Stimulated activated CD4-positive, alpha-beta T cell treated with anti-CD3 and anti-CD28 coated beads, Interleukin-4, amount 100 ng/mL, for 4 hours (primary cell): ENCODE results near the gene SSH3.

Source experiments
- DNase-seq, 2 experiments: peaks; one replicate each; pipeline ENCODE4 v3.0.0-alpha.2; 2020

Gene SSH3

DNA sequence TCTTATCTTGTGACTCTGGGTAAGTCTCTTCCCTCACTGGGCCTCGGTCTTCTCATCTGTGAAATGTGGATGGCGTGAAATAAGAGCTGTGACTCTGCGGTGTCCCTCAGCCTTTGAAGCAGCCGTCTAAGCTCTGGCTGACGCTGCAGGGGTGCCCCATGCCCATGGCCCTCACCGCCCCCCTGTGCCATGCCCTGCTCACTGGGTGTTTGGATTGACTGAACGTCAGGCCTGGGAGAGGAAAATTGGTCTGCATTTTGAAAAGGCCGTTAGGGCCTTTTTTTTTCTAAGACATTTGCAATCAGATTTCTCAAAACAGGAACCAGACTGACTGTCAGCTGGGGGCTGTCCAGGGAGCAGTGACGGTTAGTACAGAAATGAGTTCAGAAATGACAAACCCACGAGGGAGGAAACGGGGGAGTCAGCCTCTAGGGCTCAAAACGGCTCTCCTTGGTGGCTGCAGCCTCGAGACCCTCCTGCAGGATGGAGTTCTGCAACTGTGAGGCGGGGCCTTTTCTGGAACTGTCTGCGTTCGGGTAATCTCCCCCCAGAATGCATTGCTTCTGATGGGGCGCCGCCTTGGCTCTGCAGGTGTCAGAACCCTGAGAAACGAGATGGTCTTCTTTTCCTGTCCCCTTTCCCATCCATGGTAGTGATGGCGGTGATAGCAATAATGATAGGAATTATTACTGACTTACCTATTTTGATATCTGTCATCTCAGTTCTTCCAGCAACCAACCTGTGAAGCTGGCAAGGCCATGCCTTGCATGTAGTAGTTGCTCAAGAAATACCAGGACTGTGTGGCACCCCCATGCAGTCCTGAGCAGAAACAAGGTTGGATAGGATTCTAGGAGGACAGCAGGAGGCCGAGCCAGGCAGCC lies 35.0 kb upstream of the SSH3 start:
- peak in 1 of 2 experiments; percentile 45 for DNase-seq

DNA sequence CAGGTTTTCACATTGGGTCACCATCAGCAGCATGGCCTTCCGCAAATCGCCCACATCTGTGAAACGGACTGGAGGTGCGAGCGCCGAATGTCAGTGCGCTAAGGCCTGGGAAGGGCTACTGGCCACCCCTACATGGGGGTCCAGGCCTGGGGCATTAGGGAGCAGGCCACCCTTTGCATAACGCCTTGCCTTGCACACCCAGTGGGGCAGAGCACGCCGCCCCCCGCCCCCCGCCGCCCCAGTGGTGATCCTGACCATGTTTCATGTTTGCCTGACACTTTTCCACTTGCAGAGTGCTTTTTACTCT lies 34.4 kb upstream of the SSH3 start:
- no peak for DNase-seq

DNA sequence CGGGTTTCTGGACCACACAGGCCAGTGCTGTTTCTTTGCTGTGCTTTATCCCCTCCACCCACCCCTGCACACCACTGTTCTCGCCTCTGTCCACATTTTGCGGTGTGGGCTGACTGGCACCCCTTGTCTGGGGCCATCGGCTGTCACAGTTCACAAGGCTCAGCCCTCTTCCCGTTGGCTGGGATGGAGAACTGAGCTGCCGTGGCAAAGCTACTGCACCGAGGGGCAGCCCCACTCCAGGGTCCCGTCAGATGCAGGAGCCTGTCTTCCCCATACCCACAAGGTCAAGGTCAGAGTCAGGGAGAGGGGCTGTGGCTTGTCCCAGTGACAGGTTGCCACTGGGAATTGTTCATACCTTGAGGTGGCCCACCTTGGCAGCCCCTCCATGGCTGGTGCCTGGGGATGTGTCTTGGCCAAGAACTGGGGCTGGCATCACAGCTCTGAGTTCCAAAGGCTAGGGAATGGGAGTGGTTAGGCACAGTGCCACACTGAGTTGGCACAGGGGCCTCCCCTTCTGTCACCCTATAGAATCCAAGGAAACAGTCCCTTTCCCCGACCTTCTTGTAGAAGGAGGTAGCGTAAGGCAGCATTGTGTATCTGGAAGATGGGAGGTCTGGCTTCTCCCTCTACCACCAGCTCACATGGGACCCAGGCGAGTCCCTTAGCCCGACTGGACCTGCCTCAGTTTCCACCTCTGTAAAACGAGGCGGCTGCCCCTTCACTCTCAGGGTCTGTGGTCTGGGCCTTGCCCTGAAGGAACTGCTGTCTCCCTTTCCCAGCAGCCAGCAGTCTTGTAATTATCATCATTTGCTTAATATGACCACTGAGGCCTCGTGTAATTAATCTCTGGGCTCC lies 33.7 kb upstream of the SSH3 start:
- DNase-seq, result no peak

DNA sequence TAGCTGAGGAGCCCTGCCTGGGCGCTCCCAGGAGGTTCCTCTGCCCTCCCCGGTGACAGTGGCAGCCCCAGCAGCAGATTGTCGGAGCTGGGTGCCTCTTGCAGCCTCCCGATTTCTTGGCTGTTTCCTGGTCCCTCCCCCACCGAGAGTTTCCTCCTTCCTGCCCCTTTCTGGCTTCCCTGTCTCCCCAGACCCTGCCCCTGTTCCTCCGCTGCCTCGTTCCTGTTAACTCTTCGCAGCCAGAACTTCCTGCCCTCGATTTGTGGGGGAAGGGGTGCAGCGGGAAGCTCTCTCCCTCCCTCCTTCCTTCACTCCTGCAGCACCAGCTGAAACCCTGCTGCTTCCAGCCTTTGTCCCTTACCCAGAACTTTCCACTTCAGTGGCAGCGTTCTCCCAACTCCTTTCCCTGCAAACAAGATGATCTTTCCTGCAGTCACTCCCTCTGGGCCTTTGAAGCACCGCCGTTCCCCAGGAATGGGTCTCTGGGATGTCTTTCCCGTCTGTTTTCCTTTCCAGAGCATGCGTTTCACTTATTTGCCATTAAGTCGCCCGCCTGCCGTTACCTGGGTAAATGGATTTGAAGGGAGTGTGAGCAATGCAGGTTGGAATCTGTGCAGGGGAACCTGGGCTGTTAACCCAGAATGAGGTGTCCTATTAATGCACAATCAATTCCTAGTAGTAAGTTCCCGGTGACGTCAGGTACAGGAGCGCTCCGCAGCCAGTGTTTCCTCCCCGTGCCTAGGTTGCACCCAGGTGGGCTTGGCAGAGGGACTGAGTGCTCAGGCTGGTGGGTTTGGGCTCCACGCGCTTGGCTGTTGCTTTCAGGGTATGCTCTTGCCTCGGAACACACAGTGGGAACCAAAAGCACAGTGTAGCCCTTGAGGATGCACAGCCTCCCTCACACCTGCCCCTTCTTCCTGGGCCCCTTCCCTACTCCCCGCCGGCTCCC lies 32.8 kb upstream of the SSH3 start:
- no peak for DNase-seq

DNA sequence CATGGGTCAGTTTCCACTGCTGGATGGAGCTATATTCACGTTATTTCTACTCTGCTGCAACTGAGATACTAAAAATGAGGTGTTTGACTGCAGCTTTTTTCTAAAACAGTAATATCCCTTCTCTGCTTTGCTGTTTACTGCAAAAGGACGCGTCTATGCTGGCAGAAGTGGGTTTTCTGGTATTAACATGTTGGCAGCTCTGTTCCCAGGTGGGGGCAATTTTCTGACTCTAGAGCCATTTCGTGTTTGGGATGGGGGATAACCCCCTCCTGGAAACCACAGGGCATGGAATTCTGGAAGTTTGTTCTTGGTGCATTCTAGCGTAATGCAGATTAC lies 32.2 kb upstream of the SSH3 start:
- no peak for DNase-seq

DNA sequence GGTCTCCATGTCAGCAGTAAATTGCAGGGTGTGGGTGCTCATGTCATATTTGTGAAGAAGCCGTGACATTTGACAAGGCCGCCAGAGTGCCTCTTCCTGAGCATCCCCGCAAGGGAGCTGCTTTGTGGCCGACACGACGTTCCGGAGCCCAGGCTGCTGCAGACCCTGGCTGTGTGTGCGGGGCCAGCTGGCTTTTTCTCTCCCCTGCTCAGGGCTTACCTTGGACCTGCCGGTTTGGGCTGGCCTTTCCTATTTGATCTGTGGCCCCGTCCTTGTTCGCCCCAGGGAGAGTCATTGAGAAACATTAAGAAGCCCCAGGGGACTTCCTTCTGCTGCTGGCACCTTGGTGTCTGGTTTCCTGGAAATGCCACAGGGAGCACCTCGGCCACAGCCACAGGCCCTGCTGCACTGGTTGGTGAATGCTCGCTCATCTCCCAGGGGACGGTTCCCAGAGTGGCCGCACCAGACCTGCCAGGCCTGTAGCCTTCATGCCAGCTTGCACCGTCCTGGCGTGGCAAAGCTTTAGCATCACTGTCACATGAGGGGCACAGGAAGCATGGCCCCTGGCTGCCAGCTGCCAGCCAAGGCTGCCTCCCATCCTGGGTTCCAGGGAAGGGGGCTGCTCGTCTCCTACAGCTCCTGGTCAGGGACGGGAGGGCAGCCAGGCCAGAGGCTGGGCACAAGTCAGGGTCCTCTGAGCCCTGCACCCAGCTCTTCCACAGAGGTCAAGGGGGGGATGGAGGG lies 31.6 kb upstream of the SSH3 start:
- no peak for DNase-seq

DNA sequence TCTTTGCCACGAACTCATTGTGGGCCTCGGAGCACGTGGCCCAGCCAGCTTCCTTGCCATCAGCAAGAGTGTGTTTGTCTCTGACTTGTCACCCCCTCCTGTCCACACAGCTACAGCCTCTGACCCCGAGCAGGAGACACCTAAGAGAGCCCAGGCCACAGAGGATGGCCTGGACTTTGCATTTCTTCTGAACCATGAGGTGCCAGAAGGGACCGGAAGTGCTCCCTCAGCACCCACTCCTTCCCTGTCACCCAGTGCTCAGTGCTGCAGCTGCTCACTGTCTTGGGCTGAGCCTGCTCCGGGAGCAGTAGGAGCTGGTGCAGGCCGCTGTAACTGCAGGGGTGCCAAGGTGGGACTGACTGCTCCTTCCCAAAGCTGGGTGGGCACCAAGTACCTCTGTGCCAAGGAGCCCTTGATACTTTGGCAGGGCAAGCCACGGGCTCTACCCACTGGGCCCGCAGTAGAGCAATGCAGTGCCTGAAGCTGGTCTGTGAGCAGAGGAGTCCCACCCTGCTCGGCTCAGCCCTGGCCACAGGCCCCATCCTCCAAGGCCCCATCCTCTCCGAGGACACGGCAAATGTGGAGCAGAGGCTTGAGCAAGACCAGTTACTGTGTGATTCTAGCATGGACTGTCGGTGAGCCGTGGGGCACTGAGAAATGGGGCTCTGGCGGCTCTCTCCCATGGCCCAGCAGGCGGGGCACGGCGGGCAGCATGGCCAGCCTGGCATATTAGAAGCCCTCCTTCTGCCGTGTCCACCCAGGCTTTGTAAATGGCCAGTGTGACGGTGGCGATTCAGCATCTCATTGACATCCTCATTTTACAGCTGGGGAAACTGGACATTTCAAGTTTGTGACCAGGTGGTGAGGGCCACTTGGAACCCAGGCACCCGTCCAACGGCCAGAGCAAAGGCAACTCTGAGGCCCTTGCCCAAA lies 30.7 kb upstream of the SSH3 start:
- no peak for DNase-seq

DNA sequence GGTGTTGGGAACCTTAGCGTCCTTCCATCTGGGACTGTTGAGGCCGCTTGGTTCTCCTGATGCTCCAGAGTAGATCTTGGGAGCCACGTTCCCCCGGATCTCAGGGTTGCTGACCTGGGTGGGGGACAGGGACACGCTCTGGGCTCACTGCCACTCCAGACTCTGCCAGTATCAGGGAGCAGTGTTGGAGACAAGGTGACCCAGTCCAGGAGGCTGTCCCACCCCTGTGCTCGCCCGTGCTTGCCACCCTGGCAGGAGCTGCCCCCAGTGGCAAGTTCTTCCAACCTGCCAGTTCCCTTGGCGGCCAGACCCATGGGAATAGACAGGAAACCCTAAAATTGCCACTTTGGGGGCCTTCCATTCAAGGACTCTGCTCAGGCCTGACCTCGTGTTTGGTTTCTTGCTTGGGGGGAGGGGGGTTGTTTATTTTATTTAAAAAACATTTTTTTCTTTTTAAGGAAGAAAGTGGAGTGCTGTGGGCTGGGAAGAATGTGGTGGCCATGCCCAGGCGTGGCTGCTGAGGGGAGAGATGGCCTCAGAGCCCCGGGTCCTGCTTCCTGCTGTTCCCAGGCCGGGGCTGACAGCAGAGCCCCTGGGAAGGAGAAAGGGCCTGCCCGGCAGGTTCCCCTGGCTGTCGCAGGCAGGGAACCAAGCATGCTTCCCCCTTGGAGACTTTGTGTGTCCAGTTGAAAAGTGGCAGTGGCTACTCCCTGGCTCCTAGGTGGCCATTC lies 29.9 kb upstream of the SSH3 start:
- no peak for DNase-seq

DNA sequence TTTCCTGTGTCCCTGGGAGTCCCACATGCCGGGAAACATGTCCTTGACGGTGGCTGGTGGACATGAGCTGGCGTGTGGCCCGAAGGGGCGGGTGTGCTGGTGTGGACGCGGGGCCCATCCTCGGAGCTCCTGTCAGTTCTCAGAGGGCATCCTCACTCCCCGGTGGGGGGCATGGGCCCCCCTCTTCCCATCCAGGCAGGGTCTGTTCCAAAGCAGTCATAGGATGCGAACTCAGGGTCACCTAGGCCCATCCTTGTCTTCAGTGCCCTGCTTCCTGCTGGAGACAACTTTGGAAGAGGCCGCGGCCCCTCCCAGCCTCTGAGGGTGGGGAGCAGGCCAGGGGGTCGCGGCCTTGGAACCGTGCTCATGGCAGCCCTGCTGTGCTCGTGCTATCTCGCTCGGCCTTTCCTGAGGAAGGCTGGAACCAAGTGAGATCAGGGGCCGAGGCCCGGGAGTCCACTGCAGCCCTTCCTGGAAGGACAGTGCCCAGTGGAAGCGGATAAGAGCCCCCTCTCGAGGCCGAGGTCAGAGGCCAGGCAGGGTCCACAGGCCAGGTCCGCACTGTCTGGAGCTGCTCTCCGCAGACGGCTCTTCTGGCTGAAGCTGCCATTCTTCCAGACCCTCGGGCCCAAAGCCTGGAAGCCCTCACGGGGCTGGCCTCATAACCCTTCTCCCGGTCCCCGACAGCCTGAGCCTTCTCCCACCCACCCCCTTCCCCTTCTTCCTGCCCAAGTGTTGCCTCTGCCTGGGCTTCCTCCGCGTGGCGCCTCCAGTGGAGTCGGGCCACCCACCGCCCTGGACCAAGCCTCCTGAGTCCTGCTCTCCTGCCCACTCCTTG lies 28.3 kb upstream of the SSH3 start:
- no peak for DNase-seq

DNA sequence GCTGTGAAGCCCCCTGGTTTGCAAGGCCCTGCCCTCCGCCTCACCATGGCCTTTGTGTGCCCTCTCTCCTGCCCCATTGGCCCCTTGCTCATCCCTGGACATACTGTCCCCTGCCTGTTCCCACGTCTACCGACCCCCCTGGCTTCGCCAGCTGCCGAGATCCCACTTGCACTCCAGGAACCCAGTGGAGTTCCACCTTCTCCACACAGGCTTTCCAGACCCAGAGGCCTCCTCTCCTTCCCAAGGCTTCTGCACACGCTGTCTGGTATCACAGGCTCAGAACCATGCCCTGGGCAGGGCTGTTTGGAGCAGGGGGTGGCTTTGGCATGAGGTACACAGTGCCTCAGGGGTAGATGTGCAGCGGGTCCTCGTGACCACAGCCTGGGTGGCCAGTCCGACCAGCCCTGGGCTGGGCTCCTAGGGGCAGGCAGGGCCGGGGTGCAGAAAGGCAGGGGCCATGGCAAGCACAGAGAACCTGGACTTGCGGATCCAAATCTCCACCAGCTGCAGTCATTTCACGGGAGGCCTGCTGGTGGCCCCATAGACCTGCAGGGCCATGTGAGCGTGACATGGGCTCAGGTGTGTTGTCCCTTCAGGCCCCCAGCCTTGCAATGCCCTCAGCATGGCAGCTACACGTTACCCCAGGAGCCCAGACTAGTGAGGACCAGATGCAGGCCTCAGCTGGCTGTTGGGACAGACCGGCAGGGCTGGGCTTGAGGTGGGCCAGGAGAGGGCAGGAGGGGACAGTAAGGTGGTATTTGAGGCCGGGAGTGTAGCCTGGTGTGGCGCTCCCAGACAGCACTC lies 27.5 kb upstream of the SSH3 start:
- no peak for DNase-seq

DNA sequence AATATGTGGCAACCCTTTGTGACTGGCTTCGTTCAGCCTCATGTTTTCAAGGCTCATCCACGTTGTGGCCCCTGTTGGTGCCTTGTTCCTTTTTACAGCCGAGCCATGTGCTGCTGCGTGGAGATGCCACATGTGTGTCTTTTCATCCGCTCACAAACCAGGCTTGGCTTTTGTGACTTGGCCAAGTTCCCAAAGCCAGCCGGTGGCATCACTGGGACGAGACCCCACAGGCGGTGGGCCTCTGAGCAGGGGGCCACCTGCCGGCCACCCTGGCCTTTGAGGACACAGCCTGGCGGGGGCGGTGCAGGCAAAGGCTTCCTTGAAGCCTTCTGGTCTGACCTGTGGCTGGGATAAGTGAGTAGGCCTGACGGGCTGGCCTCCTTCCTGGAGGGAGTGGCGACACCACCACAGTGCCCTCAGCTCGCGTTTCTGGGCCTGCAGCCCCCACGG lies 26.5 kb upstream of the SSH3 start:
- no peak for DNase-seq

DNA sequence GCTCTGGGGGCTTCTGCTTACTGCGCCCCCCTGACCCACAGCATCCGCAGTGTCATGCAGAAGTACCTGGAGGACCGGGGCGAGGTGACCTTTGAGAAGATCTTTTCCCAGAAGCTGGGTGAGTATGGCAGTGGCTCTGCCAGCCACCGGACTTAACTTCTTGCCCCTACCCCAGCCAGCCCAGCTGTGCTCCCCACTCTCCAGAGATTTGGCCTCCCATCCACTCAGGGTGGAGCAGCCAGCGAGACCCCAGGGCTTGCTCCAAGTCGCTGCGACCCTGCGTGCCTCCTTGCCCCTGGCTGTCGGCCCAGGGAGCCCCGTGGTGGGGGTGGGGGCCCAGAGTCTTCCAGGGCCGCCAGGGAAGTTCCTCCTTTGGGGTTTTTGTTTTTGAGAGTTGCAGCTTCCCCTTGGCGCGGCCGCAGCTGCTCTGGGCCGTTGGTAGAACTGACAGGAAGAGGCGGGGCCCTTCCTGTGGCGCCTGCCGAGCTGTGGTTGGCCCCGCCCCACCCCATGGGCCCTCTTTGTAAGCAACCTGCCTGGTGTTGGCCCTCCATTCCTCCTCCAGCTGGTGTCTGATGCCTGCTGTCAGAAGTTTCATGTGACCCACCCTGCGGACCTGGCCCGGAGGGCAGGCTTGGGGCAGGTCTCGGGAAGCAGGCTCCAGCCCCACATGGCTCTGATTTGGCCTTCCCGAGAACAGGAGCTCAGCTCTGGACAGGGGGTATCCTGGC lies 25.9 kb upstream of the SSH3 start:
- DNase-seq, result peak; percentile 81 to 86

DNA sequence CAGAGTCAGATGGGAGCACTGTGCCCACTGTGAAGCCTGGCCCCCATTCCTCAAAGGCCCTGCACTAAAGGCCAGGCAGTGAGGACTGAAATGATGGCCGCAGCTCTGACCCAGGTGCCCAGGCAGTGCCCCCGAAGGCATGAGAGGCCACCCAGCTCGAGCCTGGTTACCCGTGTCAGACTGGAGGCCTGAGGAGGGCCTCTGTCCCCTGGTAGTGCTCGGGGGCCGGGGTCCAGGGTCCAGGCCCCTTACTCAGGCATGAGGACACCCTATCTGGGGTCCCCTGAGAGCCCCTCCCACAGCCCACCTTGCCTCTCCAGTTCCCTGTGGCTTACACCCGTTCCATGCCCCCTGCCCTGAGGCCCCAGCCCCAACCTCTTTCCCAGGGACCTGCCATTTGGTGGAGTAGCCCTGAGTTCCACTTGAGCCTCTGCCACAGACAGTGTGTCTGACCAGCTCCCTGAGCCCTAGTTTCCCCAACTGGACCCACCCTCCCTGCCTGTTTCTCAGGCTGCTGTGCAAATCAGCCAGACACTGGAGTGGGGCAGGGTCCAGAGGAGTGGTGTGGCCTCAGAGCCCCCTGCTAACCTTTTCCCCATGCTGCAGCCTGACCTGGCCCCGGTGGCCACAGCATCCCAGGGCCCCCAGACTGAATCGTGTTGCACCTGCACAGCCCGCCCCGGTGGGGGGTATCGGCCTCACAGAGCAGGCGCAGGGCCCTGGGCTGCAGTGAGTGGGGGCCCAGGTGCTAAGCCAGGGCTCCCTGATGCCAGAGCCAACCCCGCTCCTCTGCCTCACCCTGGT lies 25.0 kb upstream of the SSH3 start:
- DNase-seq, result no peak

DNA sequence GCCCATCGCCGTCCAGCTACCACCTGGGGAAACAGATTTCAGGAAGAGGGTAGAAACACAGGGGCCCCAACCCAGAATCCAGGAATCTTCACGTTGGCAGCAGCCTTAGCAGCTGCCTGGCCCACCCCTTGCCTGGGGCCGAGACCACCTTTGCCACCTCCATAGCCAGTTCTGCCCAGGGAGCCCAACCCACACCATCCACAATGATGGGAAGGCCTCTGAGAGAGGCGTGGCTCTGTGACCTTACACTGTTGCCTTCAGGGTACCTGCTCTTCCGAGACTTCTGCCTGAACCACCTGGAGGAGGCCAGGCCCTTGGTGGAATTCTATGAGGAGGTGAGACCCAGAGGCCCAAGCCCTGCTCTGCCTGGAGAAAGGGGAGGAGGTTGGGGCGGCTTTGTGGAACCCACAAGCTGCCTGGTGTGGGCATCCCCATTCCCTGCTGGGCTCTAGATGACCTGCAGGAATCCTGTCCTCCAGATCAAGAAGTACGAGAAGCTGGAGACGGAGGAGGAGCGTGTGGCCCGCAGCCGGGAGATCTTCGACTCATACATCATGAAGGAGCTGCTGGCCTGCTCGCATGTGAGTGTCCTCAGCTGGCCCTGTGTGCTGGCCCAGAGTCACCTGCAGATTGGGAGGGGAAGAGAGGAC lies 24.3 kb upstream of the SSH3 start:
- DNase-seq, result no peak

DNA sequence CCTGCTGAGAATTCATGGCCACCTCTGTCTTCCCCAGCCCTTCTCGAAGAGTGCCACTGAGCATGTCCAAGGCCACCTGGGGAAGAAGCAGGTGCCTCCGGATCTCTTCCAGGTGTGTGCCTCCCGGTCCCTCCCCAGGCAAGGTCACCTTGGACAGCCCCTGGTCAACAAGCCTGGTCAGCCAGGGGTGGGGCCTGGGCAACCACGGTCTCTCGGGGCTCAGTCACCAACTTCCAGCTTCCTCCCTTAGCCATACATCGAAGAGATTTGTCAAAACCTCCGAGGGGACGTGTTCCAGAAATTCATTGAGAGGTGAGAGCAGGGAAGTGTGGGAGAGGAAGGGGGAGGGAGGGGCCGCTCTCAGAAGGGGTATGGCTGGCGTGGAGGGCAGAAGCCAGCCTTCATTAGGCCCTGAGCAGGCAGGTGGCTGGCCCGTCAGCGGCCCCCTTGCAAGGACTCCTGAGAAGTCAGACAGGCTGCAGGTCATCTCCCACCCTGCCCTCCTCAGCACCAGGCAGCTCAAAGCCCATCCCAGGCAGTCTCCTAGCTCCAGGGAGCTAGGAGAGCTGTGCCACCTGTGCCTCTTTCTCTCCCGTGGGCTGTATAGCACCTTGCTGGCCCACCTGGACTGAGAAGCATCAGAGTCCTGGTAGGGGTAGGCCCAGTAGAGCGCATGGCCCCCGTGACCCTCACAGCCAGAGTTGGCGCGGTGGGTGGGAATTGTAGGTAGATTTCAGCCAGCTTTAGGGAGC lies 23.6 kb upstream of the SSH3 start:
- no peak for DNase-seq

DNA sequence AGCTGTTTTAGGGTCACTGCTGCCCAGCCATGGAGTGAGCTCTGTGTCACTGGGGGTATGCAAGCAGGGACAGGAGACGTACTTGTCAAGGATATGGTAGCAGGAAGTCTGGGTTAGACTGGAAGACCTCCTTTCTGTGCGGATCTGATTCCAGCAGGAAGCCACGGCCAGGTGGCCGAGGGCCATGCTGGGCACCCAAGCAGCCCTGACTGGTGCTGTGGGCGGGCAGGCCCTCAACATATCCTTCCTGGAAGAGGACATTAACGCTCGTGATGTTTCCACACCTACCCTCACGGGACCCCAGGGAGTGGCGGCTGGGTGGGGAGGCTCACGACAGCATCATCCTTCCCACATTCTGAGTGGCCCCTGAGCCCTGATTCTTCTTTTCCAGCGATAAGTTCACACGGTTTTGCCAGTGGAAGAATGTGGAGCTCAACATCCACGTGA lies 23.0 kb upstream of the SSH3 start:
- no peak for DNase-seq
